GM19240 (cell line): Measurements from ENCODE around the gene FAM168A.
"Not testable (repeated sequence)": the region's sequence is repeated elsewhere in the genome, so short reads cannot be mapped to it uniquely, and the experiment has no call there.

Source experiments
- DNase-seq: peaks from one replicate; pipeline ENCODE4 v3.0.0; 2011; ENCODE audit warnings: low spot score; ENCODE audit not compliant: insufficient read length

Gene FAM168A

DNA sequence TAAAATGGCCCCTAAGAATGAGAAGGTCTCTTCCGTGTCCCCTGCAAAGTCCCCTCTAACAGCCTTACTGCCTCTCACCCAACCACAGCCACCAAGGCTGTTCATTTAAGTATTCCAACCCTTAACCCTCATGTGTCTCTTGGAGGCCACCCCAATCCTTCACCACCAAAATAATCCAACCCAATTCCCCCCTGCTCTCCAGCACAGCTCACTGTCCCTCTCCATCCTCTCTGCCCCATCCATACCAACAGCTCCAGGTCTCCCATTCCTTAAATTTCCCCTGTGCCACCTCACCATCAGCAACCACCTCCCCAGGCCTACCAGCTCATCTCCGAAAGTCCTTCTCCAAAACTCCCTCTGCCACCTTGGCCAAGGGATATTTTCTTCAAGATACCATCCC lies 1.4 kb downstream of the FAM168A start:
- no peak for DNase-seq

DNA sequence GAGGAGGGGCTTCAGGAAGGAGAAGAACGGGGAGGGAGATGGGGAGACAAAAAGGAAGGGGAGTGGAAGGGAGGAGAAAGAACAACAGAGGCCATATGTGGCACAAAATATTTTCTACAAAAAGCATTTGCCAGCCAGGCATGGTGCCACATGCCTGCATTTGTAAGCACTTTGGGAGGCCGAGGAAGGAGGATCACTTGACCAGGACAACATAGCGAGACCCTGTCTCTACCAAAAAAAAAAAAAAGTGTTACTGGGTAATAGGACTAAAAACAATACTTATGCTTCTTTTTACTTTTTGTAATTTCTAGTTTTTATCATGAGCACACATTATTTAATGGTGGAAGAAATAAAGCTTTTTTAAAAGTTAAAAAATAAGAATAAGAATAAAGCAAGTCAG lies 5.3 kb downstream of the FAM168A start:
- no peak for DNase-seq

DNA sequence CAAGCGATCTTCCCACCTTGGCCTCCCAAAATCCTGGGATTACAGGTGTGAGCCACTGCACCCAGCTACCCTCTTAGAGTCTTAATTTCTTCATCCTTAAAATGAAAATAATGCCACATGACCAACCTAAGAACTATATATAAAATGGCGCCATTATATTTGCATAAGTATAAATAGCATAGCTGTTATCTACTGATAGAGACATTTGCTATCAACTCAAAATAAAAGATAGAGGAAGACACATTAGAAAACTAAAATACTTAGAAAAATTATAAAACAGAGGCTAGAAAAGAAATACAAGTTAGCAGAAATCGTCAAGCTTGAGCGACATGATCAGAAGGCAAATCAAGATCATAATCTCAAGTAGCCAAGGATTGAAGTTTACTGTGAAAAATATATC lies 6.2 kb downstream of the FAM168A start:
- DNase-seq, result no peak

DNA sequence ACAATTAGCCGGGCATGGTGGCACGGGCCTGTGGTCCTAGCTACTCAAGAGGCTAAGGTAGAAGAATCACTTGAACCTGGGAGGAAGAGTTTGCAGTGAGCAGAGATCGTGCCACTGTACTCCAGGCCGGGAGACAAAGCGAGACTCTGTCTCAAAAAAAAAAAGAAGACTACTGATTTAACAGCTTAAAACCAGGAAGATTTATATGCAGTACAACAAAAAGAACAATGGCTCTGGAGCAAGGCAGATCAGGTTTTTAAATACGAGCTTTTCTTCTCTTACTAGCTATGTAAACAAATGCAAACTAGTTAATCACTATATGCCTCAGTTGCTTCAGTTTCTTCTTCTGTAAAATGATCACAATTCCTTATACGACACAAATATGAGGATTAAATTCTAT lies 6.9 kb downstream of the FAM168A start:
- DNase-seq, result no peak

GRCh38 chr11:73586791-73587190 lies 11.1 kb downstream of the FAM168A start:
- no peak for DNase-seq

DNA sequence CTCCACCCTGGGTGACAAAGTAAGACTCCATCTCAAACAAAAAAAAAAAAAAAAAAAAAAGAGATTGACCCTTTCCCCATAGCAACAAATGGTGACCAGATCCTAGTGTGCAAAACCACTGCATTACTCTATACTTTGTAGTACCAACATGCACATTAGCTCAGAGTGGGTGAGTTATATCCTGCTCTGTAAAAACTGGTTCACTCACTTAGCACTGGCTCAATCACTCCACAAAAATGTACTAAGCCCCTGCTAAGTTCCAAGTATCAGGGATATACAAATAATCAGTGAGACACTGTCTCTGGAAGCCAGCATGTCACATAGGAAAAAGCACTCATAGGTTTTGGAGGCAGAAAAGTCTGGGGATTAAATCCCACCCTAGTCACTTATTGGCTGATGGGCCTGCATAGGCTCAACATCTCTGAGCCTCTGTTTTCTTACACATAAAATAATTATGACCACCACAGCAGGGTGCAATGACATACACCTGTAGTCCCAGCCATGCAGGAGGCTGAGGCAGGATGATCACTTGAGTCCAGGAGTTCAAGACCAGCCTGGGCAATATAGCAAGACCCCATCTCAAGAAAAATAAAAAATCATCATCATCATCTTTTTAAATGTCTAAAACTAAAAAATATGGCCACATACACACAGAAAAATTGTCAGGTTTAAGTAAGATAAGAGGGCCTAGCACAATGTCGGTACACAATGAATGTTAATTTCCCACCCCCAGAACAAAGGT lies 11.9 kb downstream of the FAM168A start:
- no peak for DNase-seq

DNA sequence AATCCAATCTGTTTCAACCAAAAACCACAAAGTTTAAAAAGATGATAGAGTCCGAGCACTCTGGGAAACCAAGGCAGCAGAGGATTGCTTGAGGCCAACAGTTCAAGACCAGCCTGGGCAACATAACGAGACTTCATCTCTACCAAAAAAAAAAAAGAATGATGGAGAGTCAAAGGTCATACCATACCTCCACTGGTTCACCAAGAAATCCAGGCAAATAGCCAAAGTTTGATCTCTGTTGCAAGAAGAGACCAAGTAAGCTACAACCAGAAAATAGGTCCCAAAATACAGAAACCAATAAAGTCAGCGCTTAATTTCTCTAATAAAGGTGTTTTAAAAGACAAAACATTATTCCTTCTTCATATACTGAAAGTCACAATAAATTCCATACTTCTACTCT lies 13.1 kb downstream of the FAM168A start:
- no peak for DNase-seq

DNA sequence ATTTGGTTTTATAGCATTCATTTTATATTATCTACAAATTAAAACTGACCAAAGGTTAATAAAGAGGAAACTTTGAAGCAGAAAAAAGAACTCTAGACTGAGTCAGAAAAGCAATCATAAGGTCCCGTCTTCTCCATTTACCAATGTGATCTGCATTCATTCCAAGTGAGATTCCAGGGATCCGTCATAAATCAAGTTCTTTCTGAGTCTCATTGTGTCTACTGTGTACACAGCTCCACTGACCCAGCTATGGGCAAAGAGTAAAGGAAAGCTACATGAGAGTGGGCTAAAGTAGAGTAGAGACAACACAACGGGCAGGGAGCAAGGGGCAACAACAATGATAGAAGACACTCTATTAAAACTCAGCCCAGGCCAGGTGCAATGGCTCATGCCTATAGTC lies 15.3 kb downstream of the FAM168A start:
- no peak for DNase-seq

GRCh38 chr11:73580749-73581148 lies 17.2 kb downstream of the FAM168A start:
- not testable (repeated sequence) for DNase-seq

GRCh38 chr11:73579641-73580434 lies 18.1 kb downstream of the FAM168A start:
- DNase-seq, result no peak

DNA sequence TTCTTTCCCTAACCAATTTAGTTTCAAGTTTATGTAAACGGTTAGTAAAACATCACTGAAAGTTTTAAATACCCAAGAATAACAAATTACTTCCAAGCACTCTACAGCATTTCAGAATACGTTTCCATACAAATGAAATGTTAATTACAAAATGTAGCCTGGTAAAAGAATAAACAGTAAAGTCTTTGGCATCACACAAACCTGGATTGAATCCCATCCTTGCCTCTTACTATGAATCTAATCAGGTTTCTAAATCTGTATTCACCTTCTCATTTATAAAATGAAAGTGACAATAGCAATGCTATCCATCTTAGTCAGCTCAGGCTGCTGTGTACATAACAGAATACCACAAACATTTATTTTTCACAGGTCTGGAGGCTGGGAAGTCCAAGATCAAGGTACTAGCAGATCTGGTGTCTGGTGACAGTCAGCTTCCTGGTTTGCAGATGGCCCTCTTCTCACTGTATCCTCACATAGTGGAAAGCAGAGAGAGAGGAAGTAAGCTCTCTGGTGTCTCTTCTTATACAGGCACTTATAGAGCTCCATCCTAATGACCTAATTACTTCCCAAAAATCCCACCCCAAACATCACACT lies 19.2 kb downstream of the FAM168A start:
- DNase-seq, result no peak

DNA sequence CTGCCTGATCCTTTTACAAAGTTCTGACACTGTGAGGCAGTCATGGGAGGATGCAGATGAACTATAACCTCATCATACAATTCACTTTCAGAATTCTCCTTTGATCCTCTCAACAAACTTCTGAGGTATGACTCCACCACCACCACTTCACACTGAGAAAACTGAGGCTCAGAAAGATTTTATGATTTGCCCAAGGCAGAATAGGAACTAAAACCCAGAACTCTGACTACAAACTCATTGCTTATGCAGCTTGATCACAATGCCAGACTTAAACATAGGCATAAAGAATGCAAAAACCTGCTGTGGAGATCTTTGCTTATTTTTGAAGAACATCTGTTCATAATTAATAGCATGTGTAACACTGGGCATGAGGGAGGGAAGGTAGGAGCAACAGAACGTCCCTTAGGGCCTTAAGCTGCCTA lies 20.4 kb downstream of the FAM168A start:
- peak; percentile 18 for DNase-seq

DNA sequence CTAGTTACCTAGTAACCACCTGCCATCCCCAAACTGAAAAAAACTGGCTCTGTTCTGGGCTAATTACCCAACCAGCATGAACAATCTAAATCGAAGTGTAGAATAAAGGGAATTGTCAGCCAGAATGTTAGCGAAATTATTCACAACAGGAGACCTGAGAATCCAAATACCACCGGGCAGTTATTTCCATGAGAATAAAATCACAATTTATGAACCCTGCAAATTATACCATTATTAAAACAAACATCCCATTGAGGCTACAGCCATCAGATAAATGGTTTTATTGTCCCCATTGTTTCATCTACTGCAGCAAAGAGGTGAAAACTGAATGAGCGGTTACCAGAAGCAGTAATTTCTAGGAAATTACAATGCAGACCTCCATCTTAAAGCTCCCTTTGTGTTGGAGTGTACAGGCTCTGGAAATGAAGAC lies 21.7 kb downstream of the FAM168A start:
- DNase-seq, result no peak

DNA sequence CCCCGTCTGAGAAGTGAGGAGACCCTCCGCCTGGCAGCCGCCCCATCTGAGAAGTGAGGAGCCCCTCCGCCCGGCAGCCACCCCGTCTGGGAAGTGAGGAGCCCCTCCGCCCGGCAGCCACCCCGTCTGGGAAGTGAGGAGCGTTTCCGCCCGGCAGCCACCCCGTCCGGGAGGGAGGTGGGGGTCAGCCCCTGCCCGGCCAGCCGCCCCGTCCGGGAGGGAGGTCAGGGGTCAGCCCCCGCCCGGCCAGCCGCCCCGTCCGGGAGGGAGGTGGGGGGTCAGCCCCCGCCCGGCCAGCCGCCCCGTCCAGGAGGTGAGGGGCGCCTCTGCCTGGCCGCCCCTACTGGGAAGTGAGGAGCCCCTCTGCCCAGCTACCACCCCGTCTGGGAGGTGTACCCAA lies 25.9 kb downstream of the FAM168A start:
- not testable (repeated sequence) for DNase-seq

DNA sequence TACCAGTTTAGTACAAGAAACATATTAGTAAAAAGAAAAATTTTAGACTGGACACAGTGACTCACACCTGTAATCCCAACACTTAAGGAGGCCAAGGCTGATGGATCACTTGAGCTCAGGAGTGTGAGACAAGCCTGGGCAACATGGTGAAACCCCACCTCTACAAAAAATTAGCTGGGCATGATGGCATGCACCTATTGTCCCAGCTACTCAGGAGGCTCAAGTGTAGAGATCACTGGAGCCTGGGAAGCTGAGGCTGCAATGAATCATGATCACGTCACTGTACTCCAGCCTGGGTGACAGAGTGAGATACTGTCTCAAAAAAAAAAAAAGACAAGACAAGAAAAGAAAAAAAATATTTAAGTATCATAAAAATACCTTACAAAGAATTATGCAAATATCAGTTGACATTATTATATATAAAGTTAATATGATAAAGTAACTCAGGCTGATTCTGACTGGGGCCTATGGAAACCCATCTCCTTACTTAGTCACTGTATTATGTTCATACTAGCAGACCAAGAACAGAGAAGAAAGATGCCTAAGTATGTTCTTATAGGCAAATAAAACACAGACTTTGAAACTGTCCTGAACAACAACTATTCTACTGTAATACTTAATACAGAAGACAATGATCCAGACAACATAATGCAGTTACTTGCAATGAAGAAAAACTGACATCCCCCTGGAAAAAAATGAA lies 27.3 kb downstream of the FAM168A start:
- DNase-seq, result no peak

GRCh38 chr11:73566977-73567755 lies 30.7 kb downstream of the FAM168A start:
- DNase-seq, result no peak

DNA sequence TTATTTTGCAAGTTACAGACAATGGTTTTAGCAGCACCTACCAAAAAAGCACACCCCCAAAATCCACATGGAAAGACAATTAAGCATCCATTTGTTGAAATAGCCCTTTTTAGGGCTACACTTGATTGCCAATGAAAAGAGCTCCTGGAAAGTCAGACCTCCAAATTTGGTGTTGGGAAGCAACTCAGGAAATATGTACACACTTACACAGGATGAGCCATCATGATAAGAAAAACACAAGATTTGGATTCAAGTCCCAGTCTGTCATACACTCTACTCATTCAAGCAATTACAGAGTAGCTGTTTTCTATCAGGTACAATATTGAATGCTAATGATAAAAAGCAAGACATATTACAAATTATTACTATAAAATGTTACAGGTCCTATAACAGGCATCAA lies 31.5 kb downstream of the FAM168A start:
- no peak for DNase-seq

GRCh38 chr11:73565804-73566203 lies 32.1 kb downstream of the FAM168A start:
- DNase-seq, result no peak

DNA sequence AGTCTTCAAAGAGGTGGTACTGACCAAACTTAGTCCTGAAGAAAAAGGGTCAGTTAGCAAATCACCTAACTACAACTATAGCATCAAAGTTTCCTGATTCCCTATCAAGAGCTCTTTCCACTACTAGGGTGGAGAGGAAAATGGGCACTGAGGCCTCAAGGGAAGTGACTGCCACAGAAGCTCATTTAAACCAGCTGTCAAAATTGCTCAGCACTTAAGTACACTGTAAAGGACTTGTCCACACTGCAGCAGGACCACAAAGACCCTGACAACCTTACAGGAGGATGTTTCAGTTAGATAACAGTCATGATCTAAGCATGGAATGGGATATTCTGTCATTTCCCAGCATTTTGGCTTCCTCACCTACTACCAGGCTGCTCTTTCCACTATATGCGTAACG lies 33.0 kb downstream of the FAM168A start:
- no peak for DNase-seq

DNA sequence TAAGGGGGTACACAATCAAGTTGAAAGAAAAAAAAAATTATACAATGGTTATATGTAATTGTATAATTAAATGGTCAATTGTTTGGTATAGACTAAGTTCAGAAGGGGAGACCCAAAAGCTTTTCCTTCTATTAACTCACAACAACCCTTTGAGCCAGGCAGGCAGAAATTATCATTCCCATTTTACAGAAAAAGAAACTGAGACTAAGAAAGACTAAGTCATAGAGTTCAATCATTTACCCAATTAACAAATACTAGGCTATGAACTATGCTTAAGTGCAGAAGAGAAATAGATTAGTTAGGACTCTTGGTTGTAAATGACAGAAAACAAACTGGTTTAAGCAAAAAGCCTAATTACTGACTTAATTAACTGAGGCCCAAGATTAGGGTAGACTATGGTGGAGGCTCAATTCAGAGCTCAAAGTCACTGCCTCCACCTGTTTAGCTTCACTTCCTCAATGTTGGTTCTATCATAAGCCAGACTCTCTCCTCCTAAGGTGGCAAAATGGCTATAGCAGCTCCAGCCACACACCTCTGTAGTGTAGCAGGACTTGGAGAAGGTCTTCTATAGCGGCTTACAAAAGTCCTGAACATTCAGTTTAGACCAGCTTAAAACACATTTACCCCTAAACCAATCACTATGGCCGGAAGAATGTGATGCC lies 34.2 kb downstream of the FAM168A start:
- no peak for DNase-seq

- DNase-seq, result no peak
Observed at GRCh38 chr11:73559743-73560142, 38.2 kb downstream of the FAM168A start.
